ENCODE measurements around the gene PLXNA4.

The PLXNA4 gene

GRCh38 chr7:132575982-132576720, at the start of gene PLXNA4:
Gene PLXNA4, minus strand, starts transcription at chr7:132576470. Its CDS starts 67,777 bp downstream, at chr7:132508693.
- TF ChIP-seq CTCF (IDR thresholded peaks at IDR 0.05; ENCODE audit: low read depth, low read length, missing control alignments), result no peak
- Histone ChIP-seq H3K27ac (no peak within 1 kb of the TSS), H3K27me3 (replicated peaks) (peaks cover 67% of the 10 kb centered on the region), H3K36me3 (replicated peaks) (no peaks in the 10 kb centered on the region), H3K4me3 (ENCODE audit: low read depth, low read length) (peak within 1 kb of the TSS; percentile 51)
- DNase-seq, result no peak
- in situ Hi-C loops (cut with HindIII; ENCODE audit: low pct_ligation_motif_present, low sequenced_read_pairs), result no loop called here

GRCh38 chr7:132625651-132626050, 49.4 kb upstream of the PLXNA4 start:
- H3K36me3 ChIP-seq (replicated peaks), result no peaks in the 10 kb centered on the region
- H3K27me3 ChIP-seq (replicated peaks), result no peaks in the 10 kb centered on the region
- H3K27ac ChIP-seq, result no peak overlapping the region
- TF ChIP-seq CTCF (IDR thresholded peaks at IDR 0.05; ENCODE audit: low read depth, low read length, missing control alignments), result no peak
- no peak for DNase-seq
- H3K4me3 ChIP-seq (ENCODE audit: low read depth, low read length), result no peak overlapping the region
- in situ Hi-C loops (cut with HindIII; ENCODE audit: low pct_ligation_motif_present, low sequenced_read_pairs), result no loop called here

GRCh38 chr7:132622081-132622480, 45.8 kb upstream of the PLXNA4 start:
- no peaks in the 10 kb centered on the region for H3K36me3 ChIP-seq (replicated peaks)
- no peaks in the 10 kb centered on the region for H3K27me3 ChIP-seq (replicated peaks)
- no peak overlapping the region for H3K4me3 ChIP-seq (ENCODE audit: low read depth, low read length)
- no peak overlapping the region for H3K27ac ChIP-seq
- in situ Hi-C loops (cut with HindIII; ENCODE audit: low pct_ligation_motif_present, low sequenced_read_pairs), result no loop called here
- no peak for TF ChIP-seq CTCF (IDR thresholded peaks at IDR 0.05; ENCODE audit: low read depth, low read length, missing control alignments)
- DNase-seq, result no peak

- no peak for DNase-seq
- Histone ChIP-seq H3K27me3 (replicated peaks) (no peaks in the 10 kb centered on the region), H3K27ac (no peak overlapping the region), H3K36me3 (replicated peaks) (no peaks in the 10 kb centered on the region), H3K4me3 (ENCODE audit: low read depth, low read length) (no peak overlapping the region)
- in situ Hi-C loops (cut with HindIII; ENCODE audit: low pct_ligation_motif_present, low sequenced_read_pairs), result no loop called here
- TF ChIP-seq CTCF (IDR thresholded peaks at IDR 0.05; ENCODE audit: low read depth, low read length, missing control alignments), result no peak
Measured at GRCh38 chr7:132619967-132620366, 43.7 kb upstream of the PLXNA4 start.

- peak overlapping the region; percentile 36 for H3K27ac ChIP-seq
- in situ Hi-C loops (cut with HindIII; ENCODE audit: low pct_ligation_motif_present, low sequenced_read_pairs), result no loop called here
- peak; percentile 15 for DNase-seq
- no peak overlapping the region for H3K4me3 ChIP-seq (ENCODE audit: low read depth, low read length)
- H3K36me3 ChIP-seq (replicated peaks), result no peaks in the 10 kb centered on the region
- no peak for TF ChIP-seq CTCF (IDR thresholded peaks at IDR 0.05; ENCODE audit: low read depth, low read length, missing control alignments)
- H3K27me3 ChIP-seq (replicated peaks), result no peaks in the 10 kb centered on the region
Measured at GRCh38 chr7:132618956-132619305, 42.7 kb upstream of the PLXNA4 start.

Measured in brain microvascular endothelial cell (primary cell).